Pancreas (tissue), 10 donors: ENCODE measurements around the gene THSD1. TPM values are rescaled to one million over a fixed set of nuclear protein-coding genes. Genes with fewer than 3 reads are reported as not detected.

ENCODE experiments used
- ATAC-seq, 4 donors: fragments of 200-7000 bp; cut with Tn5 transposase; one replicate each; pipeline versions ENCODE4 v1.8.0 to v1.9.1; 2020; ENCODE audit warnings: mild to moderate bottlenecking in 4 of 4, moderate library complexity in 4 of 4
- DNase-seq, 6 donors: peaks; one replicate each; pipeline ENCODE4 v3.0.0-alpha.2; 2020
- FAIRE-seq: peaks from 2 replicates; lab custom pipeline; 2012; peaks lifted over from hg19 to GRCh38; lab: Jason Lieb, UNC
- H3K27ac ChIP-seq, 4 donors: fragments of 200-600 bp; sonication (generic); 1 replicate in 3 of 4; 2 replicates in 1 of 4; pipeline versions ENCODE4 v1.5.0 to v1.8.0; 2020
- H3K27me3 ChIP-seq, 4 donors: fragments of 200-600 bp; one replicate each; pipeline ENCODE4 v1.8.0; 2021
- H3K36me3 ChIP-seq, 3 donors: fragments of 200-600 bp; sonication (generic) in 1 of 3; one replicate each; pipeline versions ENCODE4 v1.5.0 to v1.8.0; 2020 to 2021
- H3K4me1 ChIP-seq, 3 donors: fragments of 200-600 bp; one replicate each; pipeline ENCODE4 v1.8.0; 2021
- H3K4me3 ChIP-seq, 4 donors: fragments of 200-600 bp; sonication (generic) in 2 of 4; one replicate each; pipeline versions ENCODE4 v1.5.0 to v1.8.0; 2020 to 2021
- H3K9me3 ChIP-seq, 4 donors: fragments of 200-600 bp; one replicate each; pipeline ENCODE4 v1.8.0; 2021
- CTCF ChIP-seq, 4 donors: fragments of 200-600 bp; sonication (generic) in 3 of 4; IDR thresholded peaks; one replicate each; pipeline versions ENCODE4 v1.5.0 to v1.8.0; 2021; ENCODE audit warnings: antibody characterized with exemption in 4 of 4
- WGBS, 2 donors: extraction: QIAGEN DNeasy Blood & Tissue Kit; methylation state at CpG; one replicate each; pipeline ENCODE4 v1.1.7; 2013; 5-methylcytosine and 5-hydroxymethylcytosine counted together
- intact Hi-C, 3 donors: fragments of 100-400 bp; cut with DNase I; formaldehyde crosslinking; loops; one replicate each; pipeline versions ENCODE4 v1.11.1 to v1.14.2; 2022
- polyA plus RNA-seq, 2 donors: library from polyadenylated mRNA; stranded (reverse); fragments of 200-250 nt; gene quantifications; one replicate each; pipeline ENCODE4 v1.2.3, GENCODE V29; 2013
- total RNA-seq, 6 donors: library from RNA; stranded (reverse); fragmentation: NEBNext Ultra II Directional in 4 of 6; extraction: Animal tissue kit (Norgen Biotek cat#: 25700) in 4 of 6; gene quantifications; one replicate each; pipeline versions ENCODE4 v1.2.1 to v1.2.4, GENCODE V29; 2021 to 2023
- donor health status: healthy with polysubstance abuse.
- donor health status: DM: no; HTN: no; CAD: no; lungs with moderate emphysema.
- donor health status: DM: no; HTN: no; CAD: no.
- donor health status: control.
- donor health status: control.
- donor health status: Bipolar disorder and iron deficiency.
- donor health status: DM: yes; HTN: yes; CAD: no.
- donor health status: DM: no; HTN: no; CAD: no.
- donor health status: DM: no; HTN: no; CAD: no.
- donor health status: DM: yes; HTN: yes; CAD: no.

THSD1 gene, protein sequence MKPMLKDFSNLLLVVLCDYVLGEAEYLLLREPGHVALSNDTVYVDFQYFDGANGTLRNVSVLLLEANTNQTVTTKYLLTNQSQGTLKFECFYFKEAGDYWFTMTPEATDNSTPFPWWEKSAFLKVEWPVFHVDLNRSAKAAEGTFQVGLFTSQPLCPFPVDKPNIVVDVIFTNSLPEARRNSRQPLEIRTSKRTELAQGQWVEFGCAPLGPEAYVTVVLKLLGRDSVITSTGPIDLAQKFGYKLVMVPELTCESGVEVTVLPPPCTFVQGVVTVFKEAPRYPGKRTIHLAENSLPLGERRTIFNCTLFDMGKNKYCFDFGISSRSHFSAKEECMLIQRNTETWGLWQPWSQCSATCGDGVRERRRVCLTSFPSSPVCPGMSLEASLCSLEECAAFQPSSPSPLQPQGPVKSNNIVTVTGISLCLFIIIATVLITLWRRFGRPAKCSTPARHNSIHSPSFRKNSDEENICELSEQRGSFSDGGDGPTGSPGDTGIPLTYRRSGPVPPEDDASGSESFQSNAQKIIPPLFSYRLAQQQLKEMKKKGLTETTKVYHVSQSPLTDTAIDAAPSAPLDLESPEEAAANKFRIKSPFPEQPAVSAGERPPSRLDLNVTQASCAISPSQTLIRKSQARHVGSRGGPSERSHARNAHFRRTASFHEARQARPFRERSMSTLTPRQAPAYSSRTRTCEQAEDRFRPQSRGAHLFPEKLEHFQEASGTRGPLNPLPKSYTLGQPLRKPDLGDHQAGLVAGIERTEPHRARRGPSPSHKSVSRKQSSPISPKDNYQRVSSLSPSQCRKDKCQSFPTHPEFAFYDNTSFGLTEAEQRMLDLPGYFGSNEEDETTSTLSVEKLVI
- 1 to 10 TPM in 3 of 6 donors, under 1 TPM in 3; 0.41 to 1.8 (median 0.91) TPM for total RNA-seq
- polyA plus RNA-seq, result 1 to 10 TPM in 1 of 2 donors, under 1 TPM in 1; 0.99 to 1.9 TPM

GRCh38 chr13:52405767-52406494, at the start of gene THSD1:
THSD1 (minus strand) TSS chr13:52406172; CDS start chr13:52402600, 3,572 bp downstream.
- Histone ChIP-seq H3K4me1 (peaks cover 0 to 9% (median 0%) of the 10 kb centered on the region in 3 donors), H3K27me3 (peaks cover 0 to 10% (median 0%) of the 10 kb centered on the region in 4 donors), H3K27ac (no peak within 1 kb of the TSS), H3K36me3 (no peaks in the 10 kb centered on the region), H3K9me3 (no peaks in the 10 kb centered on the region), H3K4me3 (peak within 1 kb of the TSS in 3 of 4 donors; percentile 3 to 46 (median 25))
- no peak for TF ChIP-seq CTCF (IDR thresholded peaks at IDR 0.05)
- FAIRE-seq, result no peak
- peak in 5 of 6 donors; percentile 7 to 67 (median 38) for DNase-seq
- 1 to 2% methylated on average over 54 to 68 of the region's 68 CpGs for WGBS, 2 donors
- ATAC-seq, result peak; percentile 40 to 78 (median 59)
- intact Hi-C loops, result no loop called here

DNA sequence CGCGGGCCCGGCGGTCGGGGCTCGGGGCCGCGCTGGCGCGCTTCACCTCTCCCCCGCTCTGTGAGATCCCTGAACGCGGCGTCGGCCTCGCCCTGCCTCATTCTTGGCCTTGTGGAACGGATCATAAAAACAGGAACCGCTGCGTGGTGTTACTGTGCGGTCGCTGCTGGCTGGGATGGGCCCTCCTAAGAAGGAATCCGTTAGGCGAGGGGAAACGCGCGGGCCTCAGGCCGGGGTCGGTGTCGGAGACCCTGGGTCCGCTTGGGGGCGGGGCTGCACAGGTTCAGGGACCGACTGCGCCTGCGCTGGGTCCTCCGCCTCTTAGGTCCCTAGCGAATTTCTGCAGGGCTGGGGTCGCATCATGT, 49.7 kb upstream of the THSD1 start:
- H3K27ac ChIP-seq, result peak overlapping the region; percentile 47 to 87 (median 78)

GRCh38 chr13:52454820-52455676, 49.1 kb upstream of the THSD1 start, which contains the start of gene CKAP2:
CKAP2 (plus strand) TSS chr13:52455478; CDS start chr13:52455557, 79 bp downstream.
- Histone ChIP-seq H3K27ac (peak within 1 kb of the TSS; percentile 47 to 87 (median 78)), H3K36me3 (no peaks in the 10 kb centered on the region), H3K27me3 (no peaks in the 10 kb centered on the region), H3K4me1 (peaks cover 0 to 14% (median 0%) of the 10 kb centered on the region in 3 donors), H3K4me3 (peak within 1 kb of the TSS; percentile 56 to 75 (median 73)), H3K9me3 (no peaks in the 10 kb centered on the region)
- no peak for TF ChIP-seq CTCF (IDR thresholded peaks at IDR 0.05)
- ATAC-seq, result peak; percentile 89 to 95 (median 90)
- intact Hi-C loops, result no loop called here
- FAIRE-seq, result no peak
- 0% methylated on average over 49 to 56 of the region's 56 CpGs for WGBS, 2 donors
- DNase-seq, result peak; percentile 84 to 95 (median 90)

More for the DNA sequence above, 49.7 kb upstream of the THSD1 start:
- FAIRE-seq, result no peak
- H3K4me1 ChIP-seq, result peaks cover 0 to 14% (median 0%) of the 10 kb centered on the region in 3 donors
- TF ChIP-seq CTCF (IDR thresholded peaks at IDR 0.05), result no peak
- H3K9me3 ChIP-seq, result no peaks in the 10 kb centered on the region
- intact Hi-C loops, result no loop called here
- H3K4me3 ChIP-seq, result peak overlapping the region; percentile 56 to 75 (median 73)
- H3K36me3 ChIP-seq, result no peaks in the 10 kb centered on the region
- peak; percentile 61 to 74 (median 71) for ATAC-seq
- peak; percentile 51 to 86 (median 68) for DNase-seq
- 0 to 1% methylated on average over 36 to 37 of the region's 37 CpGs for WGBS, 2 donors
- H3K27me3 ChIP-seq, result no peaks in the 10 kb centered on the region

DNA sequence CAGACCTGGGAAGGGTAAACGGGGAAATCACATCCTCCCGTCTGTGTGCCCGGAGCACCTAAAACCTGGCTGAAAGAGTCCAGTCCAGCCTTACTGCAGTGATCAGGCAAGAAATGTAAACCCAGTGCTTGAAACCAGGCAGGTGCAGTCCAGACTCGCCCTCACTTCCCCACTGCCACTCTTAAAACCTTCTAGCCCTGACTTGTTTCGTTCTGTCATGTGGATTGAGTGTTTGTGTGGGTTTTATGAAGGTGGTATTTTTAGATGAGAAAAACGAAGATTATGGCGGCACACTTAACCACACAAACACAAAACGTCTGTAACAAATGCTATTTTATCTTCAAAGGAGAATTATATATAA, 48.5 kb upstream of the THSD1 start:
- no peaks in the 10 kb centered on the region for H3K36me3 ChIP-seq
- peak in 1 of 6 donors; percentile 20 for DNase-seq
- 13 to 16% methylated on average over 8 of the region's 8 CpGs for WGBS, 2 donors
- intact Hi-C loops, result no loop called here
- peaks cover 0 to 14% (median 0%) of the 10 kb centered on the region in 3 donors for H3K4me1 ChIP-seq
- H3K27me3 ChIP-seq, result no peaks in the 10 kb centered on the region
- peak overlapping the region; percentile 56 to 75 (median 73) for H3K4me3 ChIP-seq
- no peak for FAIRE-seq
- no peaks in the 10 kb centered on the region for H3K9me3 ChIP-seq
- ATAC-seq, result peak in 2 of 4 donors; percentile 14 to 16
- peak overlapping the region in 2 of 4 donors; percentile 79 to 87 for H3K27ac ChIP-seq
- no peak for TF ChIP-seq CTCF (IDR thresholded peaks at IDR 0.05)
